GM18499 (cell line): ENCODE results near the gene HOXA1.

Experiments
- ATAC-seq: cut with Tn5 transposase; IDR thresholded peaks from one replicate; pipeline ENCODE4 v1.9.1; 2021; ENCODE audit warnings: moderate number of reproducible peaks; ENCODE audit not compliant: insufficient read depth, unreplicated experiment

The HOXA1 gene

DNA sequence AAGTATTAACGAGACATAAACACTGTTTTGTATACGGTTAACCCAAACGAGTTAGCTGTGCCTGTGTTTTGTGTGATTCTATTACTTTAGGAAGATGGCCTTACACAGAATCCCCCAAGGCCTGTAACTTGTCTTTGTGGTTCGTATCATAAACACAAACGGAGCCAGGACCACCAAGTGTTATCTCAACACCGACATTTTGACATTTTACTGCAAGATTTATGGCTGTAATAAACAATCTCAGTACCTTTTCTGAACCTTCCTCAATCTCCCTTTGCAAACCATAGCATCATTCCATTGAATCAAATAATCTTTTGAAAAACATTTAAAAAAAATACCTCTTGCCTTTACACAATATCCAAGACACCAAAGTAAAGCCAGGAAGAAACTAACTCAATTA lies 37.2 kb upstream of the HOXA1 start:
- no peak for ATAC-seq

DNA sequence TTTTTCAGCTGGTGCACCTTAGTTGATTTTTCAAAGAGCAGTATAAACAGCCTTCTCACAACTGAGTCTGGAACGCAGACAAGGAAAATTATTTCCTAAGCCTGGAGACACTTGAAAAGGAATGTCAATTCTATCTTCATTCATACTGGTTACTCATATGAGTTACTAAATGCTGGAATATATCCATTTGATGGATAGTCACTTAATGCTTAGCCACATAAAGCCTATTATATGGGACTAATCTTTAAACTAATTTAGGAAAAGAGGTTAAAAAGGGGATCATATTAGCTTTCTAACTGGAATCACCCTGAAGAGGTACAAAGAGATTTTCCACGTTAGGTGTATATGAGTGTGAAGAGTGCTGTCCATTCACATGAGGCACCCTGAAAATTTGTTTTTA lies 36.4 kb upstream of the HOXA1 start:
- no peak for ATAC-seq

DNA sequence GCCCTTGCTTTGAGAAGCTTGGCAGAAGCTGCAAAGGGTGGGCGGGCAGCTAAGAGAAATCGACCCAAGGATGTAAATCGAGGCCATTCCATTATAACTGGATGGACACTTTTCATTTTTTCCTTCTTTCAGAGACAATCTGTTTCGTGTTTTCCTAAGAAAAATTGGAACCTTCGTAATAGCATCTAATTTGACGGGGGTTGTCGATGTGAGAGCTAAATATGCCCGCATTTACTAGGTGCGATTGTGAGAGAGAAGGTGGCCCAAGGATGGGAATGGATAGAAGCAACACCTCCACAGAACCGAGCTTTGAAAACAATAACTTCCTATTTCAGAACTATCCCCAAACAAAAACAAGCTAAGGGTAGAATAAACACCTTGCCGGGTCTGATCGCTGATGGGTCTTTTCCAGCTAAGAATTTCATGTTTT lies 35.6 kb upstream of the HOXA1 start:
- no peak for ATAC-seq

DNA sequence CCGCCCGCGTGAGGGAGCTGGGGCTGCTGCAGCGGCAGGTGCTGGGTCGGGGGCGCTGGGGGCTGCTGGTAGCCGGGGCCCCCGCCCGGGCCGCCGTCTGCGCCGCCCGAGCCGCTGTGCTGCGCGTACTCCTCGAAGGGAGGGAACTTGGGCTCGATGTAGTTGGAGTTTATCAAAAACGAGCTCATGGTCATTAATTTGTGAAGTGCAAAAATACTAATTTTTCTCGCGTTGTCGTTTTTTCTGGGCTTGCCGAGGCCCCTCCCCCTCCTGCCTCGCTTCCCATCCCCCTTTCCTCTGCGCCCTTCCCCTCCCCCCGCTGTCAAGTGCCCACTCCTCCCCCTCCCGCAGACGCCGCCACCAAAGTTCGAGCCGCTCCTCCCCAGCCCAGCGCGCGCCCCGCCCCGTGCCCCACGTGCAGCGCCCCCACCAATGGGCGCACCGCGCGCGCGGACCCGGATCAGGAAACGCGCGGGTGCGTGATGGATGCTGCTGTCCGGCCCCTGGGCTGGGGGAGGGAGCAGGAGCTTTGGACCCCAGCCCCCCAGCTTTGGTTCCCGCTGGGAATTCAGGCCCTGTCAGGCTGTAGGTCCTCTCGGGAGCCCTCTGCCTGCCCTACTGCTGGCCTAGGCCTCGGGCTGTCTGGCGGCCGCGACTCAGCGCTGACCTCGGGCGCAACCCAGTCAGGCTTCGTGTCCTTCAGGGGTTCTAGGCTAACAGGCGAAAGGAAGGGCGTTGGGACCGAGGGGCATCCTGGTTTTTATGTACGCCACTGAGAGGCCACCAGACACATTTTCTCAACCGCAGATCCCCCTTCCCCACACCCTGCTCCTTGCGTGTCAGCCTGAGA lies 35.0 kb upstream of the HOXA1 start, which contains the start of gene HOXA4:
Gene HOXA4, minus strand, starts transcription at position 218 of the 850 bp plus-strand sequence. Its CDS starts 24 bp downstream, at position 194.
- ATAC-seq, result no peak

DNA sequence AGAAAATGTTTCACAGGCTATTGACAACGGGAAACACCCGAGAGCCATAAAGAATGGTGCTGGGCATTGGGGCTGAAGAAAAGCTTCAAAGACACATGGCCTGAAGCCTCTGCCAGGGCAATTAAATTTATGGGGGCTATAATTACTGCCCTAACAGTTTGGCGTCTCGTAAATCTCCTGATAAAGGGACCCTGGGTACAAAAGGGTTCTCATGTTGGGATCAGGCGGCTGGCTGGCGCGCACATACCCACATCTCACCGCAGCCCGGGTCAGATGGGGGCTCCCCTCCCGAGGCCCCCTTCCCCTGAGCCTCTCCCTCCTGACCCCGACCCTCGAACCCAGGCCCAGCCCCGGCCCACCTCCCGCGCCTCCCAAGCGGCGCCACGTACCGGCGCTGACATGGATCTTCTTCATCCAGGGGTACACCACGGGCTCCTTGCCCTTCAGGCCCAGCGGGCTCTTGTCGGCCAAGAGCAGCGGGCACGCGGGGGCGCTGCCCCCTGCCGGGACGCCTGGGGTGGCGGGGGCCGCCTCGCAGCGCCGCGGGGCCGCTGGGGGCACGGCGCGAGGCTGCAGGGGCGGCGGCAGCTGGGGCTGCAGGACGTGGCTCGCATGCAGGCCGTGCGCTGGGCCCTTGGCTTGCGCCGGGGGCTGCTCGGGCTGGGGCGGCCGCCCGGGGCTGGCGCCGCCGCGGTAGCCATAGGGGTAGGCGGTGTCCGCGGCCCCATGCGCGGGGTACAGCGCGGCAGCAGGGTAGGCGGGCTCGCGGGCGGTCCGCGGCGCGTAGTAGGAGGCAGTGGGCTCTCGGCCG lies 34.1 kb upstream of the HOXA1 start:
- ATAC-seq, result no peak

DNA sequence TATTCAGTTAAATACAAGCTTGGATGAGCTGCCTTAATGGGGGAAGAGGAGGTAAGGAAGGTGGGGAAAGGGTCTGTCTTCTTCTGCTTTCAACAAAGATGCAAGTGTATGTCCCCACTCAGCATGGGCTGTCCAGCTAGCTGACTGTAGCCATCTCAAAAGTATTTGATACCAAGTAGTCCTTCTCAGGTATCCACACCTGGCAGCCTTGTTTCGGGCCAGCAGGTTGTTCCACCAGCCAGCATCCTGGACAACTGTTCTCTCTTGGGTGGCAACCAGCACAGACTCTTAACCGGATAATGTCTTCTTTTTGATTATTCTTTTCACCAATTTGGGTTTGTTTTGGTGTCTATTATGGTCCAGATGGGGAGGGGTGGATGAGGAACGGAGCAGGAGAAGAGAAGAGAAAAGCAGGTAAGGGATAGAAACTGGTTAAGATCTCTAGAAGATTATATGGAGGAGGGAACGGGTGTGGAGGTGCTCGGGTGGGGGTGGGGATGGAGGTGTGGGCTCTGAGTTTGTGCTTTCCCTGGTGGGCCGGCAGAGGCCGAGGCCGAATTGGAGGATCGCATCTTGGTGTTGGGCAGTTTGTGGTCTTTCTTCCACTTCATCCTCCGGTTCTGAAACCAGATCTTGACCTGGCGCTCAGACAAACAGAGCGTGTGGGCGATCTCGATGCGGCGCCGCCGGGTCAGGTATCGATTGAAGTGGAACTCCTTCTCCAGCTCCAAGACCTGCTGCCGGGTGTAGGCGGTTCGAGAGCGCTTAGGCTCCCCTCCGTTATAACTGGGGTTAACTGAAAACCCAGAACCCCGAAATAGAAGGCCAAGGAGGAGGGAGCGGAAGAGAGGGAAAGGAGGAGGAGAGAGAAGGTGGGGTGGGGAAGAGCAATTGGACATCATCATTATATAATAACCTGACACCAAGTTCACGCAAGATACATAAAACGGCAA lies 33.3 kb upstream of the HOXA1 start:
- ATAC-seq, result no peak

DNA sequence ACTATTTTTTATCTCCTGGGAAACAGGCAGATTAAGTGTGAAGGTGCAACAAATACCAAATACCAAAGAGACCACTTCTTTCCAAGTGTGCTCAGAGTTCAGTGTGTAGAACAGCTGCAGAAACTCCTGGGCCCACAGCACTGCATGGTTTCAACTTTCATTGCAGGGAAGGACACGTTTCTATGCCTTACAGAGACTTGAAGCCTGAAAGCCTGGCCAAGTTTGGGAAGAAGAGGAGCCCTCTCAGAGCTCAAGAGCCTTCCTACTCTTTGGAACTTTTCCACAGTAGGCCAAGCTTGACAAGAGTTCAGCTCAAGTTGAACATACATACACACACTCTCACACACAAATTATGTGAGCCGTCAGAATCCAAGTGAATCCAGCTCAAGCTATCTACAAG lies 32.2 kb upstream of the HOXA1 start:
- no peak for ATAC-seq

DNA sequence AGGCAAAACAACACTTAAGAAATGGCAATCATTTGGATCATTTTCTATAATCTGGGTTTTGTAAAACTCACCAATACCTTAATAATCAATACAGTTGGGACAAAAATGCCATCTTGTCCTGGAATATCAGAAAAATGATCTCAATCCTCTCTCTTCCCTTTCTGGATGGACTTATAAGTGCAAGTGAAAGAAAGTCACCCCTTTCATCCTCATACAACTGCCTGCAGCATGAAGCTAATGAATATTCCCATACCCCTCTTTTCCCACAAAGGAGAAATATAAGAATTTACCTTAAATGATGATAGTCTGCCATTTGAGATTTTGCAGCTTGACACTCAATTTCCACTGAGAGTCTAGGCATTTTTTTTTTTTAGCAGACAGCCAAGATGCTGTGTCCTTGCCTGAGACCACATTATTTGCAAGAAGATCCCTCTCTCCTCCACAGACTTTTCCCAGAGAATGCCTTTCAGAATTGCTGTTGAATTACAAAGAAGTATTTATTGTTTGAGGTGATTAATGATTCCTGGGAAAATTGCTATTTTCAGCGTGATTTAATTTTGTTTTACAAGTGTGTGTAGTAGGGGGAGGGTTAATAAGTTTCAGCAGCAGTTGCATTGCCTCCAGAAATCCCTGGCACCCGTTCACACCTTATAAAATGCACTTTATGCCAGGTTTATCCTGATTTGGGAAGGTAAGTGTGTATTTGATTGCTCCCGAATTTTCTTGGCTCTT lies 31.0 kb upstream of the HOXA1 start:
- ATAC-seq, result no peak

DNA sequence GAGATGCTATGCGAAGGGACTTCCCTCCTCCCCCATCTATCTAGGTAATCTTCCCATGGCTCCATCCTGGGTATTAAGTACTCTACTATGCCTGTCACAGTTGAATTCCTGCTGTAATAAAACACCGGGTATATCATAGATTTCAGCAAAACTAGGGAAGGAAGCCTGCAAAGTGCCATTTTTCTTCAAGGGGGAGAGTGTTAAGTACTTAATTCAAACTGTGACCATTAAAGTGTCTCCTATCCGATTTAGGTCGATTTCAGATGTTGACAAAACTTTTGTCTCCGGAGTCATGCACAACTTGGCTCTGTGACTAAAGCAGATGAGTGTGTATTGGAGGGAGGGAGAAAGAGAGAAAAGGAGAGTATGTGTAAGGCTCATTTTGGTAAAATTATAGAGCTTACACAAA lies 30.2 kb upstream of the HOXA1 start:
- ATAC-seq, result no peak

DNA sequence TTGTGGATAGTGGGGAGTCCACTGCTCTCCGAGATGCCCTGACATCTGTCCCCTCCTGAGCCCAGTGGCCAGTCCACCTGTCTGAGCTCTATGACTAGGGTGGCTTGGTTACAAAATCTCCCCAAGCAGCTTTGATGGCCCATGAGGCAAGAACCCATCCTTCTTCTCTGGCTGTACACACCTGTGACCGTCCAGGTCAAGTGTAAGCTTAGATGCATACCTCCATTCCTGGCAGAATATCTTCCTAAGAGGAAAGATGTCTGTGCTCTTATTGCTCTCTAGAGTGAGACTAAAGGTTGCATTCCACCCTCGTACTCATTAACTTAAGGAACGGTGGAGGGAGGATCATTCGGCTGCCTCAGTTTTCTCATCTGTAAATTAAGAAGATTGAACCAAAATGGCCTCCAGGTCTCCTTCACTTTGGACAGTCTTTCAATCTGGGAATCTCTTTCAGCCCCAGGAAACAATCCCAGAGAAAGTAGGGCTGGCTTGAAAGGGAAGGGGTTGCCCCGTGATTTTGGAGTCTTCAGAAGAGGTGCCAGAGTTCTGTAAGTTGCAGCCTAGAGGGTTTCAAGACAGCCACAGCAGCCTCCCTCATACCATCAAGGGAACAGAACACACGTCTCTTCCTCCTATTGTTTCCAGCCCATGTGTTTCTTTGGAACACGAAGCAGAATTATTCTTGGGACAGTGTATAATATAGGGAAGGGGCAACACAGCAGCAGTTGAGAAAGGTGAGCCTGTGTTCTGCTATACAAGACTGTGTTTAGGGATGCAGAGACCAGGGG lies 29.3 kb upstream of the HOXA1 start:
- ATAC-seq, result no peak

DNA sequence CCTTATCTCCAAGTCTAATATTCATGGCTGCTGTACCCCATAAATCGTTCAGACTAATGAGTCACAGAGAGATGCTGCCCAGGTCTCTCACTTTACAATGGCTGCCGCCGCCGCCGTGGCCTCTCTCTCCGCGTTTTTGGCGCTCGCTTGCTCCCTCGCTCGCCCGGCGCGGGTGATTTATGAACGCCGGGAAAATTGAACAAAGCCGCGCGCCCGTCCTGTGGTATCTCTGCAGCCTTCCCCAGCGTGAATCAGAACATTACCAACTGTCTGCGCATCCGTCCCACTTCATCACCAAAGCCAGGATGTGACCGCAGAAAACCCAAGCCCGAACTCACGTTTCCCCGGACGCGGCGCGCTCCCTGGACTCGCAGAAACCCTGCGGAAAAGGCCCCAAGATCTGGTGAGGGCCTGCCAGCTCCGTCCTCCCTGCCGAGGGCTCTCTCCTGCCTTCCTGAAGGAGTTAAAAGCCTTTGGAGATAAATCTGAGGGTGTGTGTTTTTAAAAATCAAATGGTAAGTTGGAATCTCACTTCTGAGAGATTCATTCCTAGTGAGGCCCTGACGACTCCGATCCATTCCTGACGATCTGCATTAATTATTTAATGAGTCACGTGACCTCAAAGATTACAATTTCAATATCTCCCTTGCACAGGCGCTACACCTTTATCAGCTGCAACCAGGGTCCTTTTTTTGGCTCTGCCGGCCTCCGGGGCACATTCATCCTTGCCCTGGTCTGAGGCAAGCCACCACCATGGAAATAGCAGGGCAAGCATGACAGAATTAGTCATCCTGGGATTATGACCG lies 28.5 kb upstream of the HOXA1 start:
- ATAC-seq, result no peak

DNA sequence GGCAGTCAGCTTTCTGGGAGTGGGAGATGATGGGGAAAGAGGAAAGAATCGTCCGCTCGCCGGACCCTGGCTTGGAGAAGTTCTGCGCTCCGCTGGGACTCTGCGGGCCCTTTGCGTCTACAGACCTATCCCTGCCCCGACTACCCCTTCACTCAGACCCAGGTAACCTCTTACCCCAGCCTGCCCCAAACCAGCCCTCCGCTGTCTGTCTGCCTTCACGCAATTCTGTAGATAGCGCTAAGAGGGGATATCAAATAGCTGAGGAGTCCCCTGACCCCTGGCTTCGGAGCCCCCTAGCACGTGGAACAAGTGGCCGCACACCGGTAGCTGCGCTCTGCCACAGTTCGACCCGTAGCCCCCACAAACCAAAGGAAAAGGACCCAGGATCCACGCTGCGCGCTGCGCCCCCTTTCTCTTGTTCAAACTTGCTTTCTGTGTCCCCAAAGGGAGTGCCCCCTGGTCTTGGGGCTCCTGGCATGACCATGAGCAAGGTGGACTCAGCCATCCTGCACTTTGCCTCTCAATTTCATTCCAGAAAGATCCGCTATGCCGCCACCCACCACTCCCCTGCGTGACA lies 27.8 kb upstream of the HOXA1 start:
- no peak for ATAC-seq

DNA sequence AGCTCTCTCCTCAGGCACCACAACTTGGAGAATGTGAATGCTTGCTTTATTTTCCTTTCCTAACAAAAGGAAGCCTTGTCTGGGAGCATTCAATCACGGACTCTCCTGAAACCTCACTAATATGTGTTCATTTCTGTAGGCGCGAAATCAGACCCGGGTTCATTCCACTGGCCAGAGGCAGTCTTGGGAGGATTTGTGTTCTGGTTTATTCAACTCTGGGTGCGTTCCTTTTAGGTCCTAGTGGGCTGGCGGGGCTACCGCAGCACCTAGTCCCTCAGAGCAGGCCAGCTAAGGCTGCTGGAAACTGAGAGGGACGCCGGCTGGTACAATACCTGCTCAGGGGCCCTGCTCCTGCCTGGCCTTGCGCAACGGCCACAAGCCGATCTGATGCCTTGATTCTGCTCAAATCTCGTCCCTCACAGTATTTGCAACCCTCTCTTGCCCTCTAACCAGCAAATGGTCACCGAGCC lies 27.2 kb upstream of the HOXA1 start:
- ATAC-seq, result no peak

DNA sequence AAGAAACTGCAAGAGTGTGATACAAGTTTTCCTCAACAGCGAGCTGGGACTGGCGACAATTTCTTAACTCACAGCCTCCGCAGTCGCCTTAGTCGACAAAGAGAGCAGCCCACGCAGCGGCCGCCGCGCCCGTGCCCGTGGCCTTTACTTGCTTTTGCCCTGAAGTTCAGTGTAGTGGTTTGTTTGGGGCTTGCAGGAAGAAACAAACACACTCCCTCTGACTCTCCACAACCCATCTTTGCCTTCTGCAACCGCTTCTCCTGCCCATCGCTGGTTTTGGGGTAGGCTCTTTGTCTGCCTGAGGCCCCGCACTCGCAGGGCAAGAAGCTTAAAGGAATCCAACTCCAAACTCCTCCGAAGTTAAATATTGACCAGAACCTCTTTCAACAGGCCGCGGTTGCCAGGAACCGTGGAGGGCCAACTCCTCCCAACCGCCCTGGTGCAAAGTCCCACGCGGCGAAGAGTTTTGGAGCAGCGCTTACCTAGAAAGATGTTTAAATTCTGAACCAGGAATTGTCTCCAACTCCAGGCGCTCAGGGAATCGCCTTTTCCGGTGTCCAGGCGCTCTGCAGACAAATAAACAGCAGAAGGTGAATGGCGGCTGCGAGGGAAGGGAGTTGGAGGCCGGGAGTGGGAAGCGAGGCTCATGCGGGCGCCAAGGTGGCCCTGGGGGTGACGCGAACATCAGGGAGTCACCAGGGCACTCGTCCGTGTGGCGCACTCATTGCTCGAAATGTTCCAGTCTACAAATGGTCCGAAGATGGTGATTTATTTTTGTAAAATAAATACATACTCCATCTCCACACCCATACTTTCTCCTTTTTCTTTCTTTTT lies 26.5 kb upstream of the HOXA1 start:
- ATAC-seq, result no peak

DNA sequence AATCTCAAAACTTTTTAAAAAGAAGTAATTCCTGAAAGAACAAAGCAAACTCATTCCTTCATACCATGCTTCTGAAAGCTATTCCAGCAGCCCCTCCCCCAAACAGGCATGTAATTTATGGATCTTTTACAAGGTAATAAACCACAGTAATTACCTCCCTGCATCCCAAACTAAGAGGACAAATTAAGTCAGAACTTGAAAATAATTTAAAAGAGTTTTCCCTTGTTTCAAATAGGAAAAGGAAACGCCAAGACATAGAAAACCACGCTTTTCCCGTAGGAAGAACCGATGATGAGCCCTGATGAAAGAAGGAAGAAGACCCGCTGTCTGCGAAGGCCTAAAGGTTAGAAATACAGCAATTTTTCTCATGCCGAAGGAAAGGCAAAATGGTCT lies 25.9 kb upstream of the HOXA1 start:
- no peak for ATAC-seq

DNA sequence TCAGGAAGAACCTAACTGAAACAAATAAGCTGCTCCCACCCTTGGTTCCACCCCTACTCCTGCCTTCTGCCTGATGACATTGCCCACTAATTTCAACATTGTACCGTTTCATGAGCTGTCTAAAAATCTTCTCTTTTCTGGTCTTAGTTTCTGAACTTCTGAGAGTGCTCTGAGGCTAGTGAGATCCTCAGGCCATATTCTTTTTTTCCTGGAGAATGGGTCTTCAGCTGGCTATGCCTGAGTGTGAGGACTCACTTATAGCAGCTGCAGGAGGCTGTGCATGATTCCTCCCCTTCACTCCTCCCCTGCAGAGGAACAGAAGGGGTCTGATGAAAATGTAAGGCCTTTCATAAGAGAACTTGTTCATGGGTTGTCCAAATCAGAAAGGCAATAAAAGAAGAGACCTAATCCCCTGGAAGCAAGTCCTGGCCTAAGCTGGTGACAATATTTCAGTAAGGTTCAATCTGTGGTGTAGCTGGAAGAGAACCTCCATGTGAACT lies 23.7 kb upstream of the HOXA1 start:
- ATAC-seq, result no peak

DNA sequence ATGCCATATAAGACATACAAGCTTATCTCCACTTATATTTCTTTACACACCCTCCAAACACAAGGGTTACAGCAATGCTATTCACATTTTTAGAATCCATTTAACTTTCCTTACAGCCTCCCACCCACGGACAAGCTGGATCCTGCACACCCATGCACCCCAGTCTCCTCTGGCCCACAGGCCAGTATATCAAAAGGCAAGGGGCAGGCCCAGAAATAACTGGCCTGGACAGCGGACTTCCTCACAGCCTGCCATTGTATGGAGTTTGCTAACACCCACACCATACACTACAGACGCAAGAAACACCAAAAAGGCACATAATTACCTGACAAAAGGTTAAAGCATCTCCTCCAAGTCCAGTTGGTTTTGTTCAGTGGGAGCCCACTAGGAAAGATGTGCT lies 22.8 kb upstream of the HOXA1 start:
- ATAC-seq, result no peak
